C4-2B (cell line): ENCODE results near the gene SIGLEC10.
"Not testable (repeated sequence)": the region's sequence is repeated elsewhere in the genome, so short reads cannot be mapped to it uniquely, and the experiment has no call there.

ENCODE experiments used
- H3K27ac ChIP-seq: fragments of 450-650 bp; 2 replicates; pipeline ENCODE4 v1.5.1; 2017
- ZFX ChIP-seq: fragments of 450-650 bp; IDR thresholded peaks from 2 replicates; pipeline ENCODE4 v1.6.1; 2017
- TF ChIP-seq, protein P1 (sequence below): fragments of 450-650 bp; conservative IDR thresholded peaks from 2 replicates; pipeline ENCODE4 v1.5.1; 2017; ENCODE audit warnings: mild to moderate bottlenecking

SIGLEC10 gene

GRCh38 chr19:51448011-51448410 is 30.6 kb upstream of the SIGLEC10 start:
- H3K27ac ChIP-seq, result no peak overlapping the region
- no peak for TF ChIP-seq ZFX
- TF ChIP-seq, protein P1, sequence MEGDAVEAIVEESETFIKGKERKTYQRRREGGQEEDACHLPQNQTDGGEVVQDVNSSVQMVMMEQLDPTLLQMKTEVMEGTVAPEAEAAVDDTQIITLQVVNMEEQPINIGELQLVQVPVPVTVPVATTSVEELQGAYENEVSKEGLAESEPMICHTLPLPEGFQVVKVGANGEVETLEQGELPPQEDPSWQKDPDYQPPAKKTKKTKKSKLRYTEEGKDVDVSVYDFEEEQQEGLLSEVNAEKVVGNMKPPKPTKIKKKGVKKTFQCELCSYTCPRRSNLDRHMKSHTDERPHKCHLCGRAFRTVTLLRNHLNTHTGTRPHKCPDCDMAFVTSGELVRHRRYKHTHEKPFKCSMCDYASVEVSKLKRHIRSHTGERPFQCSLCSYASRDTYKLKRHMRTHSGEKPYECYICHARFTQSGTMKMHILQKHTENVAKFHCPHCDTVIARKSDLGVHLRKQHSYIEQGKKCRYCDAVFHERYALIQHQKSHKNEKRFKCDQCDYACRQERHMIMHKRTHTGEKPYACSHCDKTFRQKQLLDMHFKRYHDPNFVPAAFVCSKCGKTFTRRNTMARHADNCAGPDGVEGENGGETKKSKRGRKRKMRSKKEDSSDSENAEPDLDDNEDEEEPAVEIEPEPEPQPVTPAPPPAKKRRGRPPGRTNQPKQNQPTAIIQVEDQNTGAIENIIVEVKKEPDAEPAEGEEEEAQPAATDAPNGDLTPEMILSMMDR, result no peak

DNA sequence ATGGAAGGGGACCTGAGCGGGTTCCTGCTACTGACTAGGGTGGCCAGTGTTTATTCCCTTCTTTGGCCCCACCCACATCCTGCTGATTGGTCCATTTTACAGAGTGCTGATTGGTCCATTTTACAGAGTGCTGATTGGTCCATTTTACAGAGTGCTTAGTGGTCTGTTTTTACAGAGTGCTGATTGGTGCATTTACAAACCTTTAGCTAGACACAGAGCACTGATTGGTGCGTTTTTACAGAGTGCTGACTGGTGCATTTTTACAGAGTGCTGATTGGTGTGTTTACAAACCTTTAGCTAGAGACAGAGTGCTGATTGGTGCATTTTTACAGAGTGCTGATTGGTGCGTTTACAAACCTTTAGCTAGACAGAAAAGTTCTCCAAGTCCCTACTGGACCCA is 30.1 kb upstream of the SIGLEC10 start:
- not testable (repeated sequence) for H3K27ac ChIP-seq

DNA sequence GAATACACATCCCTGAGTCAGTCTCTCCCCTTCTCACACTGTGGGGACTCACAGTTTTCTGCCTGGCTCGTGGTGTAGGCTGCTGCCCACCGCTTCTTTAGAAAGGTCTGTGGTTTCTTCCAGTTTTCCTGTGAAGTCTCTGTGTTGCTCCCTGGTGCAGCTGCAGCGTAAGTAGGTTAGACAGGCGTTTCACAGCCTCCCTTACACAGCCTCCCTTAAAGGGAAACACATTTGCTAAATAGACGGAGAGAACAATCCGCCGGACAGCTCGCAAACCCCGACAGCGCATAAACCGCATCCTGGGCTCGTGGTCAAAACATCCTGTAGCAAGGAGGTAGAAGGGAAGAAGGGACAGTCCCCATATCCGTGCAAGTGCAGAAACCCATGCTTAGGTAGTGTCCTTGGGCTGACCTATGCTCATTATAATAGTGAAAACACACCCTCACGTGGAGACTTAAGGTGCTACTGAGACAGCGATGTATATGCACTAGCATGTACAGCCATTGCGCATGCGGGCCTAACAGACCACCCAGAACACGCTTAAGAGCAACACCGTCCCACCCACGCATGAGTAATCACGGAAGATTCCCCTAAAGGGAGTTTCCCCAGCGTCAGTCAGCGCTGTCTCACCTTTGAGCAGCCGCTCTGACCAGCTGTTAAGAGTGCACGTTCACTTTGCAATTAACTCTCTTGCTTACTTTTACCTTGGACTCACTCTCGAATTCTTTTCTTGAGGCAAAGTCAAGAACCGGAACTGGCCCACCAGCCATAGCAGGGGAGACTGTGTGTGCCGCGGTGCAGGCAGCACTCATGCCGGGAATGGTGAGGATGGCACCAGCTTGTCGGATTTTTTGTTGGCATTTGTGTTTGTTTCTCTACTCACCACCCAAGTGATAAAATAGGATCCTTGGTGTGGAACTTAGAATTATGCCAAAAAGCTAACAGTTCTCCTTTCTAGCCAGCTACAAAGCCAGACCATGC is 24.3 kb upstream of the SIGLEC10 start:
- TF ChIP-seq, protein P1, result no peak
- TF ChIP-seq ZFX, result no peak
- H3K27ac ChIP-seq, result no peak overlapping the region

DNA sequence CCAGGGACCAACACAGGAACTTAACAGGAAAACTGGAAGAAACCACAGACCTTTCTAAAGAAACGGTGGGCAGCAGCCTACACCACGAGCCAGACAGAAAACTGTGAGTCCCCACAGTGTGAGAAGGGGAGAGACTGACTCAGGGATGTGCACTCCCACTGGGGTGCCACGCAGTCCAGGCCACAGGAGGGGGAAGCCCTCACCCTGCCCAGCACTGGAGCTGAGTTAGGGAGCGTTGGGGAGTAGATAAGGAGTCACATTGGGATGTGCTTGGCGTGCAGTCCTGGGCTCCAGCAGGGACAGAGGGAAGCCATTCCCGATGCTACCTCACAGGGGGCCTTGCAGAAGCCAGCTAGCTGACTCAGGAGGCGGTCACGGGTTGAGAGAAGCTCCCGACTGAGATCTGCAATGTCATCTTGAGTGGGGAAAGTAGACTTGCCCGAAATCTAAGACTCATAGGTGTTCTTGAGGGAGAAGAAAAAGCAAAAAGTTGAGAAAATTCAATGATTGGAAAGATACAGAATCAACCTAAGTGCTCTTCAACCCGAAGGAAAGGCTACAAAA is 23.5 kb upstream of the SIGLEC10 start:
- no peak overlapping the region for H3K27ac ChIP-seq

GRCh38 chr19:51440052-51440451 is 22.6 kb upstream of the SIGLEC10 start:
- no peak for TF ChIP-seq ZFX
- TF ChIP-seq, protein P1, result no peak
- H3K27ac ChIP-seq, result no peak overlapping the region

More for the DNA sequence above, 23.5 kb upstream of the SIGLEC10 start:
- no peak for TF ChIP-seq ZFX
- TF ChIP-seq, protein P1, result no peak

GRCh38 chr19:51439021-51439465 is 21.6 kb upstream of the SIGLEC10 start:
- no peak for TF ChIP-seq ZFX
- TF ChIP-seq, protein P1, result no peak
- H3K27ac ChIP-seq, result no peak overlapping the region

- TF ChIP-seq ZFX, result no peak
- TF ChIP-seq, protein P1, result no peak
- H3K27ac ChIP-seq, result no peak overlapping the region
Observed at GRCh38 chr19:51434456-51434855, 17.0 kb upstream of the SIGLEC10 start.
